HG03108 (cell line): ENCODE measurements around the gene MTMR6.

Experiments
- ATAC-seq: cut with Tn5 transposase; IDR thresholded peaks from one replicate; pipeline ENCODE4 v1.9.1; 2021; ENCODE audit warnings: moderate library complexity; ENCODE audit not compliant: unreplicated experiment

Gene MTMR6

GRCh38 chr13:25224151-25224550 is 63.1 kb downstream of the MTMR6 start:
- ATAC-seq = no peak

- ATAC-seq = no peak
These were observed 64.5 kb downstream of the MTMR6 start for GRCh38 chr13:25222740-25223139.

GRCh38 chr13:25218019-25218418 is 69.3 kb downstream of the MTMR6 start:
- no peak for ATAC-seq

GRCh38 chr13:25217023-25217885 is 70.0 kb downstream of the MTMR6 start:
- ATAC-seq = no peak

- no peak for ATAC-seq
These were observed 72.1 kb downstream of the MTMR6 start for GRCh38 chr13:25215253-25215575.

- no peak for ATAC-seq
These were observed 72.6 kb downstream of the MTMR6 start for GRCh38 chr13:25214491-25215252.

GRCh38 chr13:25213715-25214114 is 73.6 kb downstream of the MTMR6 start:
- ATAC-seq = no peak

GRCh38 chr13:25210842-25211569 is 76.3 kb downstream of the MTMR6 start:
- no peak for ATAC-seq

GRCh38 chr13:25207291-25207810 is 79.9 kb downstream of the MTMR6 start:
- ATAC-seq = no peak

GRCh38 chr13:25204863-25205262 is 82.4 kb downstream of the MTMR6 start:
- no peak for ATAC-seq

GRCh38 chr13:25203127-25203740 is 84.1 kb downstream of the MTMR6 start:
- ATAC-seq = no peak

- ATAC-seq = no peak
These were observed 86.5 kb downstream of the MTMR6 start for GRCh38 chr13:25200783-25201182.

GRCh38 chr13:25198647-25199046 is 88.6 kb downstream of the MTMR6 start:
- ATAC-seq = no peak

GRCh38 chr13:25196971-25197370 is 90.3 kb downstream of the MTMR6 start:
- ATAC-seq = no peak
